Activated CD4-positive, alpha-beta T cell treated with anti-CD3 and anti-CD28 coated beads for 4 hours (primary cell): ENCODE data around the gene THSD8.

ENCODE experiments used
- DNase-seq, 2 donors: peaks; one replicate each; pipeline ENCODE4 v3.0.0-alpha.2; 2020

THSD8 gene

DNA sequence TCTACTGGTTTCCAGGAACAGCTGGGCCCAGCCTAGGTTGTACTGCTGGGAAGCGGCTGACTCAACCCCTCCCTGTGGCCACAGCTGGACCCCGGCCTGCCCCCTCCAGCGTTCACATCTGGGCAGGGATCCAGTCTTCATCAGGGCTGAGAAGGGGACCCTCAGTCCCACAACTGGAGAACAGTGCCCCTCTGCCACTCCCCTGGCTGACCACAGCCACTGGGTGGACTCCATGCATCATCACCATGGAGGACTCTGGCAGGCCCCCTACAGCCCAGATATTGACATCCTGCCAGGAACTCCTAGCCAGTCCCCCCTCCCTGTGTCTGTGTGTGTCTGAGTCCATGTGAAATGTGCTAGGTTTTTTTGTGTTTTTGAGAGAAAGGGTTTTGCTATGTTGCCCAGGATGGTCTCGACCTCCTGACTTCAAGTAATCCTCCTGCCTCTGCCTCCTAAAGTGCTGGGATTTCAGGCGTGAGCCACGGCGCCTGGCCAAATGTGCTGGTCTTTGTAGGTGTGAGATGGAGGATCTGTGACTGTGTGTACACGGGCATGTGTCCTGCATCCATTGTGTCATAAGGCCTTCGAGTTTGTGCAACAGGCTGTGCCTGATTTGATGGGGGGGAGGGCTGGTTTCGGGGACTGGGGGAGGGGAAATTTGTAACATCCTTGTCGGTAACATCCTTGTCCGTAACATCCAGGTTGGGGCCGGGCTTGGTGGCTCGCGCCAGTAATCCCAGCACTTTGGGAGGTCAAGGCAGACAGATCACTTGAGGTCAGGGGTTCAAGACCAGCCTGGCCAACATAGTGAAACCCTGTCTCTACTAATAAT, 22.5 kb upstream of the THSD8 start:
- no peak for DNase-seq

GRCh38 chr19:12782174-12782423, 19.8 kb upstream of the THSD8 start:
- no peak for DNase-seq

GRCh38 chr19:12782424-12783290, 19.2 kb upstream of the THSD8 start:
- peak; percentile 94 to 95 for DNase-seq

GRCh38 chr19:12783291-12783848, 18.5 kb upstream of the THSD8 start:
- no peak for DNase-seq

DNA sequence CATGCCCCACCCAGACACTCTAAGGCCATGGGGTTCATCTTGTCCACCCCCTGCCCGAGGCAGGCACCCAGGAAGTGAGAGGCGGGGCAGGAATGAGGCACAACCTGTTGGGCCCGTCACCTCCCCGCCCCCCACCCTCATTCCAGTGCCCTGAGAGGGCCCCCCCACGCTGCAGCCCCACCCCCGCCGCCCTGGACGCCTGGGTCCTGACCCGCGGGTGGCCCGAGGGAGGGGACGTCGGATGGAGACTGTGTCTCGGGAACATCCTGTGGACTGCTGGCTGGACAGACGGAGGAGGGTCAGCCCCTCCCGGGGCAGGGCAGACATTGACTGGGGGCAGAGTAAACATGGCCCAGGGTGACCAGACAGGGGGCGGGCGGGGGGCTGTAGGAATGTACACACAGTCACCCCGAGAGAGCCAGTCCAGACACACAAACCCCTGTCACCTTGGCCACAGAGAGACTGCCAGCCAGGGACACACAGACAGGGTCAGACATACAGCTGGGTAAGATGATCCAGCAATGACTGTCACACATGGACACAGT, 17.9 kb upstream of the THSD8 start:
- no peak for DNase-seq

GRCh38 chr19:12784394-12784870, 17.4 kb upstream of the THSD8 start:
- no peak for DNase-seq

GRCh38 chr19:12784871-12785430, 16.9 kb upstream of the THSD8 start:
- no peak for DNase-seq

DNA sequence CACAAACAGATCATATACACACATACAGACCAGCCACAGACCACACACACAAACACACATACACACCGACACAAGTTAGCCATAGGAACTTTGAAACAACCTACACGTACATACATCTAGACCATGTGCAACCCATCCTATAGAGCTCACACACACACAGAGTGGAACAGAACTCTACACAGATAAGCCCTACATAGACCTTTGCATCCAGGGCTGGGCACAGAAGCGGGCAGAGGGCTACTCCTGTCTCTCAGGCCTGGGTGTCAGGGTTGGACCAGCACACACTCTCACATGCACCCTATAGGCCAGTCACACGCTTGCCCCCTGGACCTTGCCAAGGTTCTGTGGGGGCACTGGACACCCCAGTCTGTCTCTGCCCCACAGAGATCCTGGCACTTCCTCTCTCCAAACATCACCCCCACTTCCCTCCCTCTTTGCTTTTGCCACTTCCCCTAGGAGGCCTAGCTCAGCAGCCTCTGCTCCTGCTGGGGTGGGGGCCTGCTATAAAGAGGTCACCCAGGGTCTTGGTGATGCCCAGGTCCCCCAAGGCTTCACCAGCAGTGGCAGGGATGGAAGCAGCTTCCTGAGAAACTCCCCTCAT, 16.3 kb upstream of the THSD8 start:
- no peak for DNase-seq

DNA sequence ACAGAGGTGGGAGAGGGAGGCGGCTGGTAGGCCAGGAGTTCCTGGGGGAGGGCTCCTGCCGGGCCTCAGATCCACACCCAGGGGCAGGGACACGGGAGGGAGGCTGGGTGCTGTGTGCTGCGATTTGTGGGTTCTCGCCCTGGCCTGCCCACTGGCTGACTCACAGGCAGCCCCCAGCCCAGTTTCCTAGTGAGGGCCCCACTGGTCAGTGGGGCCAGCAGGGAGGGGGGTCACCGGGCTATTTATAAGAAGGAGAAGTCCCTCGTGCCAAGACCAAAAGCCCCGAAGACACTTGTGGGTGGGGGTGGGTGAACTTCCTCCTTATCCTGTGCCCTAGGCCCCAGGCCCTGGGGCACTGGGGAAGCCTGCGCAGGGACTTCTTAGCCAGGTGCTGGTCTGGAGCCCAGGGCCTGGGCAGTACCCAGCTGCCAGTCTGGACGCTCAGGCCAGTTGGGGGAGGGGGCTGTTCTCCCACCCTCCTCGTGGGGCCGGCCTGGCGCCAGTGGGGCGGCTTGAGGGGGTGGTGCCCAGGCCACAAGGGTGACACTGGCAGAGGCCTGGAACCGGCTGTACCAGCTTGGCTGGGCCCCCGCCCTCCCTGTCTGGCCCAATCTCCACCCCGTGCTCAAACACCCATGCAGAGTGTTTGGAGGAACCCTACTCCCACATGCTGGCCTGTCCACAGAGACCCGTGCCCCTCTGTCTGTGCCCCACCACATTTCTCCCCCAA, 15.6 kb upstream of the THSD8 start:
- DNase-seq, result no peak

- no peak for DNase-seq
These were observed 14.9 kb upstream of the THSD8 start for GRCh38 chr19:12786952-12787351.

- DNase-seq, result no peak
These were observed 14.4 kb upstream of the THSD8 start for GRCh38 chr19:12787458-12787857.

- no peak for DNase-seq
These were observed 13.7 kb upstream of the THSD8 start for GRCh38 chr19:12788042-12788681.

GRCh38 chr19:12788682-12789097, 13.2 kb upstream of the THSD8 start:
- DNase-seq, result peak in 1 of 2 donors; percentile 39

DNA sequence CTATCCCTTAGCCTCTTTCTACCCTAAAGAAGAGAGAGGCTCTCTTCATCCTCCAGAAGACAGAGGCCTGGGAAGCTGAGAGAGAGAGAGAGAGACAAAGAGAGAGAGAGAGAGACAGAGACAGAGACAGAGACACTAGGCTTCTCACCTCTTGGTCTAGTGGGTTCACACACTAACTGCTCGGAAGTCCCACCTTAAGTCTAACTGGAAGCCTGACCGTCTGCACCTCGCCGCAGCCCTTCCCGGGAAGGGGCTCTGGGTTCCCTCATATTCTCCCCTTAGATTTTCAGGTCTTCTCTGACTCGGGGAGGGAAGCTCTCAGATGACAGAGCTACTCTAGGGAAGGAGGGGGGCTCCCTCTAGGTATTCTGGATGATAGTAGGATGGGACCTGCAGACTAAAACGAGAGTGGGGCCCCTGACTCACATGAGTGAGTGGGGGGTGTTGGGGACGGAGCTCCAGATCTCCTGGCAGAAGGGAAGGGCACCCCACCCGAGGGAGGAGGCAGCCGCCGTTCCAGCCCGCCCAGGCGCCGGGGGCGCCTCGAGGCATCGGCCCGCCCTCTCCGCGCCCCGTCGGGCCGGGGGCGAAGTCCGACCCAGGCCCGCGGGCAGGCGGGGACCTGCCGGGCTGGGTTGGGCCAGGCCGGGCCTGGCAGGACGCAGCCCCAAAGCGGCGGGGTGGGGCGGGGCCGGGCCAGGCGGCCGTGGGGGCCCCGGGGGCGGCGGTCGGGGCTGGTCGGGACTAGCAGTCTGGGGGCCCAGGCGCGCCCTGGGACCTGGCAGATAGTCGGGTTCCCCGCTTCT, 12.6 kb upstream of the THSD8 start:
- no peak for DNase-seq

- peak; percentile 78 to 88 for DNase-seq
These were observed 11.8 kb upstream of the THSD8 start for GRCh38 chr19:12789904-12790619.

DNA sequence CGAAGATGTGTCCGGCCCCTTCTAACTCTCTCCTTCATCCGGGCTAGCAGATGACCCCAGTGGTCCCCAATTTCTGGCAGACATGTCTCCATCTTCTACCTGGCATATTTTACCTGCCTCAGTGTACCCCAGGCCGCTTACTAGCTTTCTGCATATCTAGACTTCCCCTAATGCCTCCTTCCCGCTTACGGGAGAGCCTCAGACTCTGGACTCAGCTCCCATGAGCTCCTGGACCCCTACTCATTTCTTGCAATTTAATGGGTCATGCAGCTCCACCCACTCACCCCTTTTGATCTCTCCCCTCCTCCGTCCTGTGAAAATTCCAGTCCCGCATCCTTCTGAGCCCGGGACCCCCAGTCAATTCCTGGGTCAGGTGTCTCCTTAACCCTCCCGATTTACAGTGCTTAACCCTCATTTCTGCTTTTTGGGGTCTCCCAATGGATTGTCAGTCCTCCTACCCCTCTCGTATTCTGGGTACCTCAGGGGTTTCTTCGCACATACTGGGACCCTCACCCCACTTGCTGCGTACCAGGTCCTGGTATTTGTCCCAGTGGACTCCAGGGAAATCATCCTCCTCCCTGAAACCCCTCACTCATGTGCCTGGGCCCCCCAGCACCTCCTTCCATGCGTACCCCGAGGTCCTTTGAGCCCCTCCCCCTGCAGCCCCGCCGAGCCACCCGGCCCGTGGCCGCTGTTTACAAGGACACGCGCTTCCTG, 11.1 kb upstream of the THSD8 start:
- DNase-seq, result no peak

- DNase-seq, result peak; percentile 98
These were observed 10.4 kb upstream of the THSD8 start, which contains the start of gene JUNB for GRCh38 chr19:12791345-12792050. JUNB (plus strand) TSS chr19:12791486; CDS start chr19:12791772, 286 bp downstream.
